ENCODE measurements around the gene TDP1. TPM values are rescaled to one million over a fixed set of nuclear protein-coding genes. Genes with fewer than 3 reads are reported as not detected.

Gene TDP1
- total RNA-seq, 1 donor from 2014 or later: 63.4 TPM

GRCh38 chr14:90049390-90049789 lies 93.7 kb downstream of the TDP1 start:
- H3K4me3 Mint-ChIP-seq: no peak overlapping the region
- Histone ChIP-seq H3K36me3 (no peaks in the 10 kb centered on the region), H3F3A (ENCODE audit: low read depth) (no peaks in the 10 kb centered on the region), H4K20me1 (ENCODE audit: low read depth) (no peaks in the 10 kb centered on the region), H3K4me3 (no peak overlapping the region), H3K27me3 (no peaks in the 10 kb centered on the region), H3K9me3 (ENCODE audit: low read depth) (no peaks in the 10 kb centered on the region), H3K79me2 (ENCODE audit: low read depth) (no peaks in the 10 kb centered on the region), H3K4me1 (no peaks in the 10 kb centered on the region), H2AFZ (replicated peaks) (no peak overlapping the region), H3K9ac (no peak overlapping the region), H3K4me2 (no peak overlapping the region), H3K27ac (no peak overlapping the region)
- H3K4me1 Mint-ChIP-seq: no peaks in the 10 kb centered on the region
- no peak for DNase-seq (ENCODE audit: low spot score)
- H3K9me3 Mint-ChIP-seq: no peaks in the 10 kb centered on the region
- peaks cover 5% of the 10 kb centered on the region for H3K27me3 Mint-ChIP-seq (ENCODE audit: insufficient read depth, low read depth)
- H3K36me3 Mint-ChIP-seq: no peaks in the 10 kb centered on the region
- no peak overlapping the region for H3K27ac Mint-ChIP-seq
- TF ChIP-seq EZH2phosphoT487 (IDR thresholded peaks at IDR 0.05) (no peak), EZH2 (IDR thresholded peaks at IDR 0.05) (no peak), CTCF (IDR thresholded peaks at IDR 0.05) (no peak)

GRCh38 chr14:90050271-90050670 lies 94.5 kb downstream of the TDP1 start:
- H3K27me3 ChIP-seq: peaks cover 5% of the 10 kb centered on the region
- no peak overlapping the region for H3K9ac ChIP-seq
- no peaks in the 10 kb centered on the region for H3F3A ChIP-seq (ENCODE audit: low read depth)
- Mint-ChIP-seq H3K9me3 (no peaks in the 10 kb centered on the region), H3K36me3 (no peaks in the 10 kb centered on the region), H3K27ac (no peak overlapping the region), H3K27me3 (ENCODE audit: insufficient read depth, low read depth) (peaks cover 5% of the 10 kb centered on the region), H3K4me1 (no peaks in the 10 kb centered on the region), H3K4me3 (no peak overlapping the region)
- no peaks in the 10 kb centered on the region for H3K36me3 ChIP-seq
- H3K4me3 ChIP-seq: no peak overlapping the region
- no peaks in the 10 kb centered on the region for H3K79me2 ChIP-seq (ENCODE audit: low read depth)
- no peak for TF ChIP-seq EZH2 (IDR thresholded peaks at IDR 0.05)
- TF ChIP-seq CTCF (IDR thresholded peaks at IDR 0.05): no peak
- no peak for TF ChIP-seq EZH2phosphoT487 (IDR thresholded peaks at IDR 0.05)
- H3K9me3 ChIP-seq (ENCODE audit: low read depth): no peaks in the 10 kb centered on the region
- no peak overlapping the region for H3K4me2 ChIP-seq
- H2AFZ ChIP-seq (replicated peaks): no peak overlapping the region
- DNase-seq (ENCODE audit: low spot score): no peak
- no peaks in the 10 kb centered on the region for H3K4me1 ChIP-seq
- no peaks in the 10 kb centered on the region for H4K20me1 ChIP-seq (ENCODE audit: low read depth)
- no peak overlapping the region for H3K27ac ChIP-seq

GRCh38 chr14:90053044-90053443 lies 97.3 kb downstream of the TDP1 start:
- H3K4me1 ChIP-seq: no peaks in the 10 kb centered on the region
- no peak overlapping the region for H3K27ac Mint-ChIP-seq
- no peaks in the 10 kb centered on the region for H3K36me3 ChIP-seq
- H3K4me1 Mint-ChIP-seq: peaks cover 4% of the 10 kb centered on the region
- DNase-seq (ENCODE audit: low spot score): no peak
- H3K9me3 ChIP-seq (ENCODE audit: low read depth): no peaks in the 10 kb centered on the region
- no peak overlapping the region for H3K4me2 ChIP-seq
- peaks cover 2% of the 10 kb centered on the region for H3K9me3 Mint-ChIP-seq
- TF ChIP-seq EZH2phosphoT487 (IDR thresholded peaks at IDR 0.05): no peak
- no peak for TF ChIP-seq EZH2 (IDR thresholded peaks at IDR 0.05)
- TF ChIP-seq CTCF (IDR thresholded peaks at IDR 0.05): no peak
- peaks cover 6% of the 10 kb centered on the region for H3K27me3 Mint-ChIP-seq (ENCODE audit: insufficient read depth, low read depth)
- no peaks in the 10 kb centered on the region for H4K20me1 ChIP-seq (ENCODE audit: low read depth)
- H3K27ac ChIP-seq: no peak overlapping the region
- H3K4me3 Mint-ChIP-seq: no peak overlapping the region
- H3K79me2 ChIP-seq (ENCODE audit: low read depth): no peaks in the 10 kb centered on the region
- H3K27me3 ChIP-seq: peaks cover 9% of the 10 kb centered on the region
- H3F3A ChIP-seq (ENCODE audit: low read depth): no peaks in the 10 kb centered on the region
- H3K4me3 ChIP-seq: no peak overlapping the region
- no peaks in the 10 kb centered on the region for H3K36me3 Mint-ChIP-seq
- no peak overlapping the region for H3K9ac ChIP-seq
- no peak overlapping the region for H2AFZ ChIP-seq (replicated peaks)

Data from neural progenitor cell (in vitro differentiated cells).